T-cell (primary cell): ENCODE measurements around the gene PLSCR1. TPM values are rescaled to one million over a fixed set of nuclear protein-coding genes. Genes with fewer than 3 reads are reported as not detected.

ENCODE experiments used
- ATAC-seq, 4 experiments: fragments of 200-7000 bp in 3 of 4; fragments of 150-1000 bp in 1 of 4; cut with Tn5 transposase; replicated peaks in 1 of 4; 1 replicate in 3 of 4; 2 replicates in 1 of 4; pipeline ENCODE4 v1.10.0; 2021; ENCODE audit warnings: moderate library complexity in 3 of 4, mild to moderate bottlenecking in 2 of 4, moderate number of reproducible peaks in 1 of 4
- CTCF ChIA-PET, 2 donors: fragments of 300-600 bp; sonication (Branson Sonifier 250); formaldehyde crosslinking; loops; one replicate each; lab custom pipeline; 2022; ENCODE audit warnings: antibody characterized with exemption in 2 of 2; lab: Charles Lee
- POLR2A ChIA-PET, 2 donors: fragments of 300-600 bp; sonication (Branson Sonifier 250); formaldehyde crosslinking; loops; one replicate each; lab custom pipeline; 2022; ENCODE audit warnings: antibody characterized with exemption in 2 of 2; lab: Charles Lee
- DNase-seq, 35 experiments: peaks; one replicate each; pipeline versions ENCODE4 v3.0.0 to v3.0.0-alpha.2; 2013 to 2023
- H3K27ac ChIP-seq: one replicate; pipeline ENCODE4 v1.5.1; 2013; ENCODE audit warnings: low read length
- H3K27me3 ChIP-seq, 2 experiments: replicated peaks in 1 of 2; 1 replicate in 1 of 2; 2 replicates in 1 of 2; pipeline versions ENCODE4 v1.6.1 to v1.7.0; 2013; ENCODE audit warnings: low read length in 1 of 2, mixed read lengths in 1 of 2; ENCODE audit not compliant: control insufficient read depth in 2 of 2, insufficient read depth in 2 of 2; ENCODE audit errors: extremely low read depth in 1 of 2
- H3K36me3 ChIP-seq, 2 donors: 1 replicate in 1 of 2; 2 replicates in 1 of 2; pipeline versions ENCODE4 v1.6.1 to v1.7.0; 2013; ENCODE audit warnings: low read length in 1 of 2; ENCODE audit not compliant: control insufficient read depth in 2 of 2, insufficient read depth in 1 of 2; ENCODE audit errors: extremely low read depth in 1 of 2
- H3K4me1 ChIP-seq, 2 experiments: 1 replicate in 1 of 2; 2 replicates in 1 of 2; pipeline versions ENCODE4 v1.6.1 to v1.7.0; 2013; ENCODE audit warnings: low read length in 2 of 2, mixed read lengths in 1 of 2; ENCODE audit not compliant: insufficient read depth in 2 of 2, control insufficient read depth in 1 of 2; ENCODE audit errors: extremely low read depth in 1 of 2
- H3K4me3 ChIP-seq, 2 donors: 1 replicate in 1 of 2; 2 replicates in 1 of 2; pipeline versions ENCODE4 v1.5.1 to v1.7.0; 2013; ENCODE audit warnings: mild to moderate bottlenecking in 2 of 2, low read length in 1 of 2, moderate library complexity in 1 of 2; ENCODE audit not compliant: control insufficient read depth in 1 of 2; ENCODE audit errors: extremely low read depth in 1 of 2
- H3K9me3 ChIP-seq: 2 replicates; pipeline ENCODE4 v1.7.0; 2013
- H3K27ac Mint-ChIP-seq, 2 donors: one replicate each; pipeline ENCODE4 v1.8.0; 2020 to 2021; ENCODE audit warnings: mild to moderate bottlenecking in 2 of 2, mixed read lengths in 2 of 2
- H3K27me3 Mint-ChIP-seq, 2 donors: one replicate each; pipeline ENCODE4 v1.8.0; 2021 to 2022; ENCODE audit warnings: mixed read lengths in 2 of 2
- H3K36me3 Mint-ChIP-seq: one replicate; pipeline ENCODE4 v1.8.0; 2021; ENCODE audit warnings: mixed read lengths
- H3K4me1 Mint-ChIP-seq, 3 donors: one replicate each; pipeline ENCODE4 v1.8.0; 2020 to 2022; ENCODE audit warnings: mixed read lengths in 3 of 3, mild to moderate bottlenecking in 1 of 3
- H3K4me3 Mint-ChIP-seq, 3 donors: one replicate each; pipeline ENCODE4 v1.8.0; 2020 to 2022; ENCODE audit warnings: mild to moderate bottlenecking in 3 of 3, mixed read lengths in 3 of 3, moderate library complexity in 3 of 3
- H3K9me3 Mint-ChIP-seq, 3 donors: one replicate each; pipeline ENCODE4 v1.8.0; 2020 to 2022; ENCODE audit warnings: mixed read lengths in 3 of 3
- WGBS: methylation state at CpG from one replicate; pipeline ENCODE4 v1.1.5; 2013; ENCODE audit warnings: missing lambda C conversion rate; ENCODE audit not compliant: insufficient coverage; 5-methylcytosine and 5-hydroxymethylcytosine counted together
- total RNA-seq, 35 experiments: library from RNA in 6 of 35; stranded (reverse) in 6 of 35; fragments of 120-200 nt in 1 of 35; gene quantifications; one replicate each; pipeline versions ENCODE4 v1.2.1 to v1.2.4 and lab custom pipeline; 2013 to 2026

The PLSCR1 gene
- total RNA-seq, 5 donors from 2014 or later (not counting 1 experiment from before 2014, with no cell fraction given), result 13.5 to 23.0 (median 16.4) TPM

DNA sequence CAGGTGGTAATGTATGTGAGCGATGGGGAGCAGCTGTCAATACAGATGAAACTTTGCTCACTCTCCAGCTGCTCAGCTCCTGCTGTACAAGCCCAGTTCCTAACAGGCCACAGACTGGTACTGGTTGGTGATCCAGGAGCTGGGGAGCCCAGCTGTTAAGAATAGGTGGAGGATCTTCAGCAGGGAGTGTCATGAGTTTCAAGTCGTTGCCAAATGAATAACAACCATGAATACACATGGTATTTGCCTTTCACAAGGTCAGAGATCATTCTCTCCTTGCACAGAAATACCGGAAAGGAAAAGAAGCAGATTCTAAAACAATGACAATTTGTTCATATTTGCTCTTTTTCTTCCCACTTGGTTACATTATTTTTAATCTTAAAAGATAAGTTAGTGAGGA, 5.1 kb downstream of the PLSCR1 start:
- ChIA-PET CTCF (no interaction called here), POLR2A (no interaction called here)
- Mint-ChIP-seq H3K4me3 (no peak overlapping the region), H3K4me1 (peaks cover 40 to 67% (median 67%) of the 10 kb centered on the region in 3 donors), H3K9me3 (no peaks in the 10 kb centered on the region), H3K27ac (no peak overlapping the region), H3K27me3 (no peaks in the 10 kb centered on the region), H3K36me3 (peaks cover 21% of the 10 kb centered on the region)
- Histone ChIP-seq H3K4me1 (peaks cover 11 to 13% of the 10 kb centered on the region in 2 experiments), H3K36me3 (peaks cover 2 to 5% of the 10 kb centered on the region in 2 donors), H3K27me3 (no peaks in the 10 kb centered on the region), H3K4me3 (no peak overlapping the region), H3K9me3 (no peaks in the 10 kb centered on the region), H3K27ac (no peak overlapping the region)
- no CpG with 5 or more reads among the region's 3 CpGs for WGBS
- ATAC-seq, result no peak
- DNase-seq, result no peak

GRCh38 chr3:146537603-146538002, 6.8 kb downstream of the PLSCR1 start:
- CTCF ChIA-PET, result no interaction called here
- no CpG with 5 or more reads among the region's 3 CpGs for WGBS

GRCh38 chr3:146536681-146537080, 7.7 kb downstream of the PLSCR1 start:
- Mint-ChIP-seq H3K27me3 (no peaks in the 10 kb centered on the region), H3K9me3 (no peaks in the 10 kb centered on the region), H3K4me1 (peaks cover 21 to 51% (median 50%) of the 10 kb centered on the region in 3 donors), H3K27ac (no peak overlapping the region), H3K36me3 (peaks cover 36% of the 10 kb centered on the region), H3K4me3 (no peak overlapping the region)
- Histone ChIP-seq H3K27ac (no peak overlapping the region), H3K9me3 (no peaks in the 10 kb centered on the region), H3K4me3 (no peak overlapping the region), H3K27me3 (no peaks in the 10 kb centered on the region), H3K4me1 (peaks cover 0 to 3% of the 10 kb centered on the region in 2 experiments), H3K36me3 (peaks cover 5 to 9% of the 10 kb centered on the region in 2 donors)
- no peak for DNase-seq
- ChIA-PET CTCF (no interaction called here), POLR2A (no interaction called here)
- no peak for ATAC-seq

More at GRCh38 chr3:146537603-146538002, 6.8 kb downstream of the PLSCR1 start:
- H3K4me3 ChIP-seq, result no peak overlapping the region
- POLR2A ChIA-PET, result no interaction called here
- Mint-ChIP-seq H3K4me3 (no peak overlapping the region), H3K4me1 (peaks cover 30 to 61% (median 59%) of the 10 kb centered on the region in 3 donors), H3K27ac (no peak overlapping the region), H3K36me3 (peaks cover 31% of the 10 kb centered on the region), H3K9me3 (no peaks in the 10 kb centered on the region), H3K27me3 (no peaks in the 10 kb centered on the region)
- H3K27ac ChIP-seq, result no peak overlapping the region
- ATAC-seq, result no peak
- no peaks in the 10 kb centered on the region for H3K9me3 ChIP-seq
- H3K36me3 ChIP-seq, result peaks cover 3 to 5% of the 10 kb centered on the region in 2 donors
- peaks cover 3 to 5% of the 10 kb centered on the region in 2 experiments for H3K4me1 ChIP-seq
- no peaks in the 10 kb centered on the region for H3K27me3 ChIP-seq
- DNase-seq, result no peak

DNA sequence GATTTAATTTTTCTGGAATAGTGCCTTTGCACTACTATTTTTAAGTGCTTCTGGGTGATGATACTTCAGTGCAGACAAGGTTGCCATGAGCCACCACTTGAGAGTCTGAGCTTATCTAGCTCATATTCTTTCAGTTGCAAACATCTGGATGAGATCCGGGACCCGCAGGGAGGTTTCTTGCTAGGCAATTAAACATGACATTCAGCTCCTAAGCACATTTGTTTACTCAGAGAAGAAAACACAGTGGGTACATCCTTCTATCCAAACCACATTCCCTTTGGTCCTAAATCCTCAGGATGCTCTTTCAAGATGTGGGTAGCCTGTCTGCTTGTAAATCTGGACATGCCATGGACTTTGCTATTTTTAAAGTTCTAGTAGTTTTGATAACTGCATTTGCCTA, 12.0 kb downstream of the PLSCR1 start:
- H3K27ac ChIP-seq, result no peak overlapping the region
- Mint-ChIP-seq H3K9me3 (no peaks in the 10 kb centered on the region), H3K4me1 (peaks cover 6 to 22% (median 20%) of the 10 kb centered on the region in 3 donors), H3K36me3 (peaks cover 46% of the 10 kb centered on the region), H3K4me3 (no peak overlapping the region), H3K27me3 (no peaks in the 10 kb centered on the region), H3K27ac (no peak overlapping the region)
- ChIA-PET CTCF (no interaction called here), POLR2A (no interaction called here)
- no peaks in the 10 kb centered on the region for H3K9me3 ChIP-seq
- H3K4me3 ChIP-seq, result no peak overlapping the region
- ATAC-seq (no peak), DNase-seq (no peak)
- no CpG with 5 or more reads among the region's 2 CpGs for WGBS
- H3K36me3 ChIP-seq, result peaks cover 5 to 20% of the 10 kb centered on the region in 2 donors
- no peaks in the 10 kb centered on the region for H3K27me3 ChIP-seq
- H3K4me1 ChIP-seq, result no peaks in the 10 kb centered on the region

DNA sequence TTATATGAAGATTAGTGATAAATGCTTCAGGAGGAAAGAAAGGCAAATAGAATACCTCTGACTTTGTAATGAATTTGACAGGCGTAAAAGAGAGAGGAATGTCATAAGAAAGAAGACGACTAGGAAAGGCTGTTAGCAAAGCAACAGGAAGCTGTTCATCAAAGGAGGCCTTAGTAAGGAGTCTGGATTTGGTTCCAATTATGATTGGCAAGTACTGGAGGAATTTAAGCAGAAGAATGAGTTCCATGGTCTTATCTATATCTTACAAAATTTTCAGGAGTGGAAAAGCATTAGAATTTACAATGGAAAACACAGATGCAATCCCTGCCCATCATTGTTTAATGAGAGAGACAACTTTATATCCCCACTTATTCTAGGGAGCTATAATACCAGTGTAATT, 13.8 kb downstream of the PLSCR1 start:
- 100% methylated on average over 1 of the region's 2 CpGs for WGBS
- no peaks in the 10 kb centered on the region for H3K27me3 Mint-ChIP-seq
- ChIA-PET POLR2A (no interaction called here), CTCF (no interaction called here)
- no peak for DNase-seq
- H3K4me1 ChIP-seq, result no peaks in the 10 kb centered on the region
- H3K27ac ChIP-seq, result no peak overlapping the region
- H3K9me3 ChIP-seq, result no peaks in the 10 kb centered on the region
- no peak overlapping the region for H3K27ac Mint-ChIP-seq
- H3K4me3 Mint-ChIP-seq, result no peak overlapping the region
- no peak overlapping the region for H3K4me3 ChIP-seq
- no peaks in the 10 kb centered on the region for H3K9me3 Mint-ChIP-seq
- H3K27me3 ChIP-seq, result no peaks in the 10 kb centered on the region
- peaks cover 5 to 20% of the 10 kb centered on the region in 2 donors for H3K36me3 ChIP-seq
- no peak for ATAC-seq
- H3K36me3 Mint-ChIP-seq, result peaks cover 39% of the 10 kb centered on the region
- H3K4me1 Mint-ChIP-seq, result peaks cover 6 to 9% (median 7%) of the 10 kb centered on the region in 3 donors

DNA sequence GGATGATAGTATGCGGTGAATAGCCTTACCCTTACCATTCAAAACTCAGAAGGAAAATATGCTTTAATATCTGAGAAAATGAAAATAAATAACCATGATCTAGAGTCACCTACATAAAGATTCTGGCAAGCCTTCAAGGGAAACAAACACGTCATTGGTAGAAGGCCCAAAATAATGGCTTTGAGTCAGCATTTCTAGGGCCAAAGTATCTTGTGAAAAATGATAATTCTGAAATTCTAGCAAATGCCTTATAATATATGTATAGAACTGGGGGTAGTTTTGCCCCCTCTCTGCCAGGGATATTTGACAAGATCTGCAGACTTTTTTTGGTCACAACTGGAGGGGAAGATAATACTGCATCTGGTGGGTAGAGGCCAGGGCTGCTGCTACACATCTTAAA, 15.4 kb downstream of the PLSCR1 start:
- ChIA-PET CTCF (no interaction called here), POLR2A (no interaction called here)
- peaks cover 35% of the 10 kb centered on the region for H3K36me3 Mint-ChIP-seq
- no peak overlapping the region for H3K4me3 ChIP-seq
- H3K27me3 ChIP-seq, result no peaks in the 10 kb centered on the region
- WGBS, result no CpG with 5 or more reads among the region's 2 CpGs
- H3K36me3 ChIP-seq, result peaks cover 5 to 25% of the 10 kb centered on the region in 2 donors
- ATAC-seq (no peak), DNase-seq (no peak)
- H3K27me3 Mint-ChIP-seq, result no peaks in the 10 kb centered on the region
- H3K27ac Mint-ChIP-seq, result no peak overlapping the region
- H3K4me1 ChIP-seq, result no peaks in the 10 kb centered on the region
- no peak overlapping the region for H3K4me3 Mint-ChIP-seq
- H3K4me1 Mint-ChIP-seq, result peaks cover 0 to 2% (median 0%) of the 10 kb centered on the region in 3 donors
- H3K27ac ChIP-seq, result no peak overlapping the region
- H3K9me3 Mint-ChIP-seq, result no peaks in the 10 kb centered on the region
- no peaks in the 10 kb centered on the region for H3K9me3 ChIP-seq

GRCh38 chr3:146524961-146525360, 19.4 kb downstream of the PLSCR1 start:
- CTCF ChIA-PET, result no interaction called here
- Histone ChIP-seq H3K27ac (no peak overlapping the region), H3K27me3 (no peaks in the 10 kb centered on the region), H3K36me3 (peaks cover 5 to 27% of the 10 kb centered on the region in 2 donors), H3K4me3 (no peak overlapping the region), H3K9me3 (no peaks in the 10 kb centered on the region), H3K4me1 (no peaks in the 10 kb centered on the region)
- Mint-ChIP-seq H3K27ac (no peak overlapping the region), H3K4me3 (no peak overlapping the region), H3K36me3 (peaks cover 42% of the 10 kb centered on the region), H3K4me1 (no peaks in the 10 kb centered on the region), H3K9me3 (no peaks in the 10 kb centered on the region), H3K27me3 (no peaks in the 10 kb centered on the region)
- POLR2A ChIA-PET, result no interaction called here
- no peak for ATAC-seq
- no peak for DNase-seq
- WGBS, result no CpG with 5 or more reads among the region's 2 CpGs
